Heart left ventricle (tissue), 13 donors: Measurements from ENCODE around the gene FGB.

Experiments
- CTCF ChIP-seq, 12 donors: fragments of 200-600 bp; sonication (generic) in 4 of 12; IDR thresholded peaks; one replicate each; pipeline versions ENCODE4 v1.5.0 to v1.8.0; 2018 to 2022; ENCODE audit warnings: antibody characterized with exemption in 12 of 12, mild to moderate bottlenecking in 5 of 12
- POLR2A ChIP-seq, 2 donors: fragments of 450-650 bp; IDR thresholded peaks; one replicate each; pipeline ENCODE4 v1.6.1; 2017; ENCODE audit warnings: antibody characterized with exemption in 2 of 2, mild to moderate bottlenecking in 2 of 2, moderate library complexity in 2 of 2
- donor health status: ischemic (EF 13 %, LVEDD 7.1; RV severe dilation, severe dysfunction).
- donor health status: DM: no; HTN: yes; CAD: no.
- donor health status: DM: no; HTN: no; CAD: no.
- donor health status: ischemic (EF 25% LVEDD 6.9; RV normal size, moderate dysfunction).
- donor health status: ischemic (EF 25% LVEDD 5.7; RV mildly dilated, moderate dysfunction).
- donor health status: ischemic (EF 35%, LVEDD 5.7; RV mildly dilated, moderate dysfunction).
- donor health status: nonischemic (EF 11% LVEDD 7.7; RV severe dilation, severe dysfunction).
- donor health status: DM: yes; HTN: yes; CAD: no.
- donor health status: PGD.
- donor health status: ischemic (EF 29% LVEDD 5.4; RV normal size, mild dysfunction).
- donor health status: nonischemic (EF 23%, LVEDD 6.1; RV moderate dilation, normal function).

GRCh38 chr4:154583230-154583629 is 20.4 kb downstream of the FGB start:
- TF ChIP-seq CTCF (IDR thresholded peaks at IDR 0.05) = no peak
- TF ChIP-seq POLR2A (IDR thresholded peaks at IDR 0.05) = no peak
